Activated naive CD8-positive, alpha-beta T cell treated with anti-CD3 and anti-CD28 coated beads for 36 hours (primary cell): ENCODE data around the gene FAM83G. TPM values are rescaled to one million over a fixed set of nuclear protein-coding genes. Genes with fewer than 3 reads are reported as not detected.
"Not testable (repeated sequence)": the region's sequence is repeated elsewhere in the genome, so short reads cannot be mapped to it uniquely, and the experiment has no call there.

Source experiments
- DNase-seq: peaks from one replicate; pipeline ENCODE4 v3.0.0; 2021
- H3K27ac Mint-ChIP-seq: one replicate; pipeline ENCODE4 v1.8.0; 2022; ENCODE audit warnings: mild to moderate bottlenecking, moderate library complexity, mixed read lengths
- H3K27me3 Mint-ChIP-seq: one replicate; pipeline ENCODE4 v1.8.0; 2022; ENCODE audit warnings: mild to moderate bottlenecking, mixed read lengths
- H3K36me3 Mint-ChIP-seq: one replicate; pipeline ENCODE4 v1.8.0; 2021; ENCODE audit warnings: mild to moderate bottlenecking, mixed read lengths
- H3K4me1 Mint-ChIP-seq: one replicate; pipeline ENCODE4 v1.8.0; 2021; ENCODE audit warnings: mixed read lengths
- H3K4me3 Mint-ChIP-seq: one replicate; pipeline ENCODE4 v1.8.0; 2022; ENCODE audit warnings: mild to moderate bottlenecking, moderate library complexity, mixed read lengths
- H3K9me3 Mint-ChIP-seq: one replicate; pipeline ENCODE4 v1.8.0; 2022; ENCODE audit warnings: mixed read lengths
- total RNA-seq, 2 experiments: library from RNA; stranded (reverse); gene quantifications; one replicate each; pipeline ENCODE4 v1.2.3, GENCODE V29; 2021

FAM83G gene
- total RNA-seq, 2 experiments from 2014 or later = 10.3 to 10.4 TPM

DNA sequence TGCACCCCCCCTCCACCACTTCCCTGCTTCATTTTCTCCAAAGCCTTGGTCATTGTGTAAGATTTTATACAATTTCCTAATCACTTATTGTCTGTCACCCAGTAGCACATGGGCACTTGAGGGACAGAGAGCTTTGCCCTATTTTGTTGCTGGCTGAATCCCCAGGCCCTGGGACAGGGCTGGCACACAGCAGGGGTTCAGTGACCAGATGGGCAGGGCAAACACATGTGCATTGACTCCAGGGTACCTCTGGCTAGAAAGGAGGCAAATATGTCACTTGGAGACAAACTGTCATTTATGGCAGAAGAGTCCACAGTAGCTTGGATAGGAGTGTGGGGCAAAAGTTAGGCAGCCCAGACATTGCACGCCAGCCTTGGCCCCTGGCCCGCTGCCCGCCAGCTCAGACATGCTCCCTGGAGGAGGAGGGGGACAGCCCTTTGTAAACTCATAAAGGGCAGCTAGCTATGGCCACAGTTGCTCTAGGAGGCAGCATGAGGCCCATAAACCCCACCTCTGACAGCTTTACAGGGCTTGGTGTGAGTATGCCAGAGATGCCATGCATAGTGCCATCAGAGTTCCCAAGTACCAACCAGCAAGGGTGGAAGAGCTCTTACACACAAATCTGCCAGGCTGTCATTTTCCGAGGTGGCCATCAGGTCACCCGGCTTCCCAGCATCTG is 26.3 kb upstream of the FAM83G start:
- not testable (repeated sequence) for H3K4me1 Mint-ChIP-seq, H3K4me3 Mint-ChIP-seq, H3K36me3 Mint-ChIP-seq, H3K27me3 Mint-ChIP-seq, H3K9me3 Mint-ChIP-seq, H3K27ac Mint-ChIP-seq, DNase-seq

DNA sequence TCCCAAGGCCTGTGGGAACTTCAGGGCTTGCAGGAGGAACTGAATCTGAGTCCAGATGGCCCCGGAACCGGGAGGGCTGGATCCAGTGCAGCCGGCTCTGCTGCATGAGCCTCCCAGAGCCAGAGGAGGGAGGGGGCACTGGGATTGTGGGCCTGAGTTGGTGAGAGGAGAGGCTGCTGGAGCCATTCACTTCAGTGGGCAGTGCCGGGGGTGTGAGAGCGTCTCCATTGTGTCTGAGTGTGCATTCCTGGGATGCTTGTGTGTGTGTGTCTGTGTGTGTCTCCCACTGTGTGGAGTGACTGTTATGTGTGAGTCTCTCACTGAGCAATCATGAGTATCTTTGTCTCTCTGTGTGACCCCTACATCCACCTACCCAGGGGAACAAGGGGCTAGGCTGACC is 25.2 kb upstream of the FAM83G start:
- H3K9me3 Mint-ChIP-seq = not testable (repeated sequence)

DNA sequence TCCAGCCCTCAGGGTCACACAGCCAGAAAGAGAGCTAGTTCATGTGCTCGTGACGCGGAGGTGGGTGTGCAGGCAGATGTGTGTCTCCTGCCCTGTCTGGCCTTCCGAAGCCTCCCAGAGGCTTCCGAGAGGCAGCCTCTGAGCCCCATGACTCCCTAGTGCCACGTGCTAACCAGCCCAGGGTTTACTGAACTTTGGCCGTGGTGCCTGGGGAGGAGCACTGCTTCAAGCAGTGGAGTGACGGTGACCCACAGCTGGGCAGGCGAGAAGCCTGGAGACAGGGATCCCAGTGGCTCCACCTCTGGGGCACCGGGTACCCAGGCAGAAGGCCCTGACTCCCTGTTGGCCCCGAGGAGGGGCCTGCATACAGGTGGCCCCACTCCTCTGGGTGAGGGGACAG is 24.1 kb upstream of the FAM83G start:
- not testable (repeated sequence) for H3K27me3 Mint-ChIP-seq, H3K36me3 Mint-ChIP-seq, H3K4me3 Mint-ChIP-seq, DNase-seq, H3K9me3 Mint-ChIP-seq, H3K27ac Mint-ChIP-seq
- H3K4me1 Mint-ChIP-seq = peaks cover 14% of the 10 kb centered on the region

More for the DNA sequence above, 25.2 kb upstream of the FAM83G start:
- H3K27me3 Mint-ChIP-seq, H3K36me3 Mint-ChIP-seq, H3K27ac Mint-ChIP-seq, H3K4me3 Mint-ChIP-seq, H3K4me1 Mint-ChIP-seq, DNase-seq: not testable (repeated sequence)

DNA sequence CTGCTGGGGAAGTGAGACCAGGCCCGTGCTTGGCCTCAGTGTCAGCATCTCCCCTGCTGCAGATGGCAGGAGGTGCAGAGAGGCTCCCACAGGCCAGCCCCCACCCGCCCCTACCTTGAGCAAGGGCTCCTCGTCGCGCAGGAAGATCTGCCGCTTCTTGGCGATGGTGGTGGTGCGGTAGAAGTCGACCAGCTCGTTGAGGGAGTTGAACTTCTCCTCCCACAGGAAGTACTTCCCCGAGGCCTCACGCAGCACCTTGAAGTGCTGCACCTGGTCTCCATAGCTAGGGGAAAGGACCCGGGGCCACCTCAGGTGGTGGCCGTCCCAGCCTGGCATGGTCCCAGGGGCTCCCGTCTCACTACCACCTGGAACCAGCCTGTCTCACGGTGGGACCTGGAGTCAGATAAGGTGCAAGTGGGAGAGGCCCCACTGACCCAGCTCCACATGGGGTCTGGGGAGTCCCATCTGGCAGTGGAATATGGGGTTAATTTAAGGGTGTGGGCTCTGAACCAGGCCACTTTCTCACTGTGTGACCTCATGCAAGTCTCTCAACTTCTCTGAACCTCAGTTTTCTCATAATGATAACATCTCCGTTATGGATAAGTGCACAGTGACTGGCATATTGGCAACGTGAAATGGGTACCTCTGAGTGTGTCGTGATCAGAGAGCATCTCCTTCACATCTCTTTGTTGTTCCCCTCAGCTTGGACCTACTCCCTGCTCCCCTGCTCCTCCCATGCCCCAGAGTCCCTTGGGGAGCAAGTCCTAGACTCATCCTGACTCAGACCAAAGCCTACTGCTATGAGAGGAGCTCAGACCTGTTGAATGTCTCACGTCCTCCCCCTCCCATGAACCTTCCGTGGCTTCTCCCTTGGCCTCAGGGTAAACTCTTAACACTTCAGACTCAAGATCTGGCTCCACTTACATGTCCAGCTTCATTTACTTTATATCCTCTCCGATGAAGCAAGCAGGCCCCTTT is 19.8 kb upstream of the FAM83G start:
- Mint-ChIP-seq H3K36me3 (peaks cover 13% of the 10 kb centered on the region), H3K9me3 (no peaks in the 10 kb centered on the region)
- no peak for DNase-seq

DNA sequence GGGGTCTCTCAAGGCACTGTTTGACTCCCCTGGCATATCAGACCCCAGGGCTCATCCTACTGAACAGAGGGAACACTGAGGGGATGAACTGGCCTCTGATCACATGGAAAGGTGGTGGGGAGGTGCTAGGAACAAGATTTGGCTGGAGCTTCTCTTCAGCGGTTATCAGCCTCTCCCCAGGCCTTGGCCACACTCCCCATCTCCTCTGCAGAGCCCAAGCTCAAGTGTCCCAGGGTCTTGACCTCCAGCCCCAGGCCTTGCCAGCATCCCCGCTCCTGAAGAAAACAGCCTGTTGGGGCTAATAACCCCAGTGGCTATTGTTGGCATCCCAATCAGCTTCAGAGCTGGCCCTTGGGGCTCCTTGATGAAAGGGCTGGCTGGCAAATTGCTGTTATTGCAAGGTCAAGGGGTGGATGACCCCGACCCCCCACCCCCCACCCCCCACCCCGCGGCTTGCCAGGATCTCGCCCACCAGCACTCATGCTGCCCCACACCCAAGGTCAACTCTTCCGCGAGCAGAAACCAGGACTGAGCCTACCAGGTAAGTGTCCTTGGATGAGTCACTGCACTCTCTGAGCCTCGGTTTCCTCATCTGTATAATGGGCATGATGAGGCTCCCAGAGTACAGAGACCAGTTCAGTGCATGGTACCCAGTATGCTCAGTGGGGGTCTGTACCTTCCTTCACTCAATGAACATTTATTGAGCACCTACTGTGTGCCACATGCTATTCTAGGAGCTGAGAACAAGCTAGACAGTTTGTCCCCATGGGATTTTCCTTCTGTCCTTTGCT is 18.8 kb upstream of the FAM83G start:
- Mint-ChIP-seq H3K27ac (peak overlapping the region; percentile 14), H3K4me3 (no peak overlapping the region), H3K36me3 (peaks cover 13% of the 10 kb centered on the region), H3K9me3 (no peaks in the 10 kb centered on the region), H3K27me3 (no peaks in the 10 kb centered on the region), H3K4me1 (peaks cover 17% of the 10 kb centered on the region)
- DNase-seq = no peak

More for the DNA sequence above, 19.8 kb upstream of the FAM83G start:
- no peak overlapping the region for H3K4me3 Mint-ChIP-seq
- H3K27me3 Mint-ChIP-seq = no peaks in the 10 kb centered on the region
- peaks cover 17% of the 10 kb centered on the region for H3K4me1 Mint-ChIP-seq
- peak overlapping the region; percentile 40 for H3K27ac Mint-ChIP-seq

DNA sequence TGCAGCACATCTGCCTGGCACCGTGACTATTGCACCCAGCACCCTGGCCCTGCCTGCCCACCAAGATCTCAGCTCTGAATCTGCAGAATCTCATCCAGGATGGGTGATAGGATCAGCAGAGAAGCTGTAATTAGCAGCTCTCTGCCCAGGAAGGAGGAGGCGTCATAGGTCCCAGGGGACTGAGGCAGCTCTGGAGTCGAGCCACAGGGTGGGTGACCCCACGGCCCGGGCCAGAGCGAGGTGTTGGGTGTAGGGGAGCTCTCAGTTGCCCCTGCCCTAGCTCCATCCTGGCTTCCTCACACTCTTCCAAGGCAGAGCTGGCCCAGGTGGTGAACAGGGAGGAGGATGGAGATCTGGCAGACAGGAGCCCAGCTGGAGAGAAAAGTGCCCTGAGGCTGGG is 18.2 kb upstream of the FAM83G start:
- Mint-ChIP-seq H3K36me3 (peaks cover 13% of the 10 kb centered on the region), H3K4me3 (no peak overlapping the region), H3K27ac (peak overlapping the region; percentile 45), H3K9me3 (no peaks in the 10 kb centered on the region), H3K4me1 (peaks cover 17% of the 10 kb centered on the region), H3K27me3 (no peaks in the 10 kb centered on the region)
- DNase-seq = no peak

DNA sequence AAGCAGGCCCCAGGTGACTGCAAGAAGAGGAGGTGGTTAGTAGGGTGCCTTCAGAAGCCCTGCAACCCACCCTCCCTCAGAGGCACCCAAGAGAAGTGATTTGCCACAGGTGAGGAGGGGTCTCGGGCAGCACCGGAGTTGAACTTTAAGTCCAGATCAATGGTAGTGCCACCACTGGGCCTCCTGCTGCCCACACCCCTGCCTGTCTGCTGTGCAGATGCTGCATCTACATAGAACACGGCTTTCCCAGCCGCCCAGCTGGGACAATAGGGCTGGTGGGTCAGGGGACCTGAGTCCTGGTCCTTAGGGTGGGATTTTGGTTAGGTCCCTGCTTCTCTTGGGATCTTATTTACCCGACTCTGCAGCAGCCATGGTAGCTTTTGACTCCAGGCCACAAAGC is 17.6 kb upstream of the FAM83G start:
- H3K36me3 Mint-ChIP-seq = peaks cover 13% of the 10 kb centered on the region
- H3K4me3 Mint-ChIP-seq = no peak overlapping the region

DNA sequence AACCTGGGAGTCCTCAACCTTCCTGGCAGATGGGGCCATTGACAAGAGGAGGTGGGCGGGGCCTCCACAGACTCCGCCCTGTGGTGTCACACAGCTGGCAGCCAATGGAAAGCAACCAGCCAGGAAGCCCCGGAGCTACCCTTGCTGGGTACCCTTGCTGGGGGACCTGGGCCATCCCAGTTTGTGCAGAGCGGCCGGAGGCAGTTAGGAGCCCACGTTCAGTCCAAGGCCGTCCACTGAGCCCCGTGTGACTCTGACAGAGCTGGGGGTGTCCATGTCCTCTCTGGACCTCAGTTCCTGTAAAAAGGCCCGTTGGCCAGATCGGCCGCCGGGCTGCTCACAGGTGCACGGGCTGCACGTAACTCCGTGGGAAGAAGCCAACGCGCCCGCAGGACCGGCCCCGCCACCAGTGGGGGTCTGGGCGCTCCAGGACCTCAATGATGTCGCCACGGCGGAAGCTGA is 17.1 kb upstream of the FAM83G start:
- Mint-ChIP-seq H3K4me3 (no peak overlapping the region), H3K36me3 (peaks cover 13% of the 10 kb centered on the region), H3K27ac (no peak overlapping the region), H3K9me3 (no peaks in the 10 kb centered on the region), H3K27me3 (no peaks in the 10 kb centered on the region), H3K4me1 (peaks cover 21% of the 10 kb centered on the region)
- peak; percentile 37 for DNase-seq

More for the DNA sequence above, 17.6 kb upstream of the FAM83G start:
- peaks cover 18% of the 10 kb centered on the region for H3K4me1 Mint-ChIP-seq
- no peaks in the 10 kb centered on the region for H3K9me3 Mint-ChIP-seq
- DNase-seq = no peak
- H3K27ac Mint-ChIP-seq = no peak overlapping the region
- no peaks in the 10 kb centered on the region for H3K27me3 Mint-ChIP-seq

DNA sequence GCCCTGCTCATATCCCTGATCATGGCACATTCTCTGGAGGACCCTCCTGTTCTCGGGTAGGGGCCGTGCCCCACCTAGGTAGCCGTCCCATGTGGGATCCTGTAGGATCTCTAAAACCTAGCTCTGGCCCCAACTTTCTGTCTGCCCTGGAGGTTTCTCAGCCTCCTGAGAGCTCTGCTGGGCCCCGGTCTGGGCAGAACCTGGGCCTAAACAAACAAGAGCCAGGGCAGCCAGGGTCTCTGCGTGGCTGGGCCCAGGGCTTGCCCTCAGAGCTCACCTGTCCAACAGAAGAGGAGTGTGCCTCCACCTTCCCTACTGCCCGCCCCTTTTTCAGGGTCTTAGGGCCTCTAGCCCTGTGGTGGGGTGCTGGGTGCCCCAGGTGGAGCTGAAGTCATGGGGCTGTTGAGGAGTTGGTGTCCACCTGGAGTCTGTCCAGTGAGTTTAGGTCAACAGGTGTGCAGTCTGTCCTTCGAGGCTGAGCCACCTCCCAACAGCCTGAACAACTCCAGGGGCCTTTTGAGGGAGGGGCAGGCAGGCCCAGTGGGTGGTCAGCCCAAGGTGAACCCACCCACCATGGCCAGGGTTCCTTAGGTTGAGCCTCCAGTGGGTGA is 16.6 kb upstream of the FAM83G start:
- Mint-ChIP-seq H3K27ac (peak overlapping the region; percentile 48), H3K4me1 (peaks cover 22% of the 10 kb centered on the region), H3K36me3 (peaks cover 13% of the 10 kb centered on the region)
- not testable (repeated sequence) for H3K4me3 Mint-ChIP-seq, DNase-seq, H3K9me3 Mint-ChIP-seq, H3K27me3 Mint-ChIP-seq

DNA sequence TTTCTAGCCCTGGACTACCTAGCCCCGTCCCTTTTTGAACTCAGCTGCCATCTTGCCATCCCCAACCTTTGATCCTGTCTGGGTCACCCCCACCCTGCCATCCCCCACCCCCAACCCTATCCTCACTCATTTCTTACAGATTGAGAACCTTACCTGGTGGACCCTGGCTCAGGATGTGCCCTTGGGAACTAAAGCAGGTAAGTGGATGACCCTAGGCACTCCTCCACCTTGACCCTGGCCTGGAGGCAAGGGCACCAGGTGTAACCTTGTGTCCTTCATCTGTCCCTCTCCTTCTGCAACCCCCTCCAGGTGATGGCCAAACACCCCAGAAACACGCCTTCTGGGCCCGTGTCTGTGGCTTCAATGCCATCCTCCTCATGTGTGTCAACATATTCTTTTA is 15.5 kb upstream of the FAM83G start:
- H3K27ac Mint-ChIP-seq = no peak overlapping the region
- H3K4me1 Mint-ChIP-seq = peaks cover 25% of the 10 kb centered on the region
- H3K9me3 Mint-ChIP-seq = no peaks in the 10 kb centered on the region
- DNase-seq = no peak
- H3K27me3 Mint-ChIP-seq = no peaks in the 10 kb centered on the region
- H3K36me3 Mint-ChIP-seq = peaks cover 13% of the 10 kb centered on the region
- no peak overlapping the region for H3K4me3 Mint-ChIP-seq

DNA sequence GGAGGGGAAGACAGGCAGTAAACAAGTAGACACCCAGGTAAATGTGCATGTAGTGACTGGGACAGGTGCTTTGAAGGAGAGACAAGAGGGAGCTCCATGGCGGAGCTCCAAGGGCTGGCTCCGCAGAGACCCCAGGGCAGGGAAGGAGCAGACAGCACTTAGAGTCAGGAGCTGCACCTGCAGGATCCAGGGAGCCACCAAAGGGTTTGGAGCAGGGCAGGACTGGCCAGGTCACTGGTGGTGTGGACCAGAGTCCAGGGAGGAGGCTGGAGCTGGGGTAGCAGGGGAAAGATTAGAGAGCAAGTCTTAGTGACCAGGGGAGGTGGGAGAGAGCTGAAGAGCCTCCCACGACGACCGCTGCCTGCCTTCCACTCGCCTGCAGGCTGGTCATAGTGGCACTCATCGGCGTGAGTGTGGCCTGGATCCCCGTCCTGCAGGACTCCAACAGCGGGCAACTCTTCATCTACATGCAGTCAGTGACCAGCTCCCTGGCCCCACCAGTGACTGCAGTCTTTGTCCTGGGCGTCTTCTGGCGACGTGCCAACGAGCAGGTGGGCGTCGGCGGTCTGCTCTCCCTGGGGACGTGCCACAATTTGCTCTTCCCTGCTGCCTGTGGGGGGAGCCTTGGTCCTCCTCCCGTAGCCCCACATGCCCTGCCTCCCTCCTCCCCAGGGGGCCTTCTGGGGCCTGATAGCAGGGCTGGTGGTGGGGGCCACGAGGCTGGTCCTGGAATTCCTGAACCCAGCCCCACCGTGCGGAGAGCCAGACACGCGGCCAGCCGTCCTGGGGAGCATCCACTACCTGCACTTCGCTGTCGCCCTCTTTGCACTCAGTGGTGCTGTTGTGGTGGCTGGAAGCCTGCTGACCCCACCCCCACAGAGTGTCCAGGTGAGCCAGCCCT is 14.7 kb upstream of the FAM83G start:
- Mint-ChIP-seq H3K4me3 (no peak overlapping the region), H3K27me3 (no peaks in the 10 kb centered on the region), H3K36me3 (peaks cover 7% of the 10 kb centered on the region), H3K27ac (no peak overlapping the region), H3K4me1 (peaks cover 18% of the 10 kb centered on the region), H3K9me3 (no peaks in the 10 kb centered on the region)
- no peak for DNase-seq

DNA sequence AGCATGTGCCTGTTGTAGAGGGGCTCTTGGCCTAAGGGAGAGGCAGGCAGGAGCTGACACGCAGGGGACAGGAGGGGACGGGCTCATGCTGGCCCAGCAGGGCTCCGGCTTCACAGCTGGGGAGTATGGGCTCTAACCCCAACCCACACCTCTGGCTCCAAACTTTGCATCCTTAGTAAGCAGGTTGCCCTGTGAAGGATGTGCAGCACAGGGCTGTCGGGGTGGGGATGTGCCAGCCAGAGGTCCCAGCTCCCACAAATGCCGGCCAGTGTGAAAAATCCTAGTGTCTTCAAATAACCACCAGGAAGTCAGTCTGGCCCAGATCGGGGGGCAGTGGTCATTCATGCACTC is 14.0 kb upstream of the FAM83G start:
- Mint-ChIP-seq H3K4me1 (peaks cover 11% of the 10 kb centered on the region), H3K27ac (no peak overlapping the region), H3K4me3 (no peak overlapping the region), H3K36me3 (peaks cover 3% of the 10 kb centered on the region), H3K27me3 (no peaks in the 10 kb centered on the region), H3K9me3 (no peaks in the 10 kb centered on the region)
- no peak for DNase-seq

DNA sequence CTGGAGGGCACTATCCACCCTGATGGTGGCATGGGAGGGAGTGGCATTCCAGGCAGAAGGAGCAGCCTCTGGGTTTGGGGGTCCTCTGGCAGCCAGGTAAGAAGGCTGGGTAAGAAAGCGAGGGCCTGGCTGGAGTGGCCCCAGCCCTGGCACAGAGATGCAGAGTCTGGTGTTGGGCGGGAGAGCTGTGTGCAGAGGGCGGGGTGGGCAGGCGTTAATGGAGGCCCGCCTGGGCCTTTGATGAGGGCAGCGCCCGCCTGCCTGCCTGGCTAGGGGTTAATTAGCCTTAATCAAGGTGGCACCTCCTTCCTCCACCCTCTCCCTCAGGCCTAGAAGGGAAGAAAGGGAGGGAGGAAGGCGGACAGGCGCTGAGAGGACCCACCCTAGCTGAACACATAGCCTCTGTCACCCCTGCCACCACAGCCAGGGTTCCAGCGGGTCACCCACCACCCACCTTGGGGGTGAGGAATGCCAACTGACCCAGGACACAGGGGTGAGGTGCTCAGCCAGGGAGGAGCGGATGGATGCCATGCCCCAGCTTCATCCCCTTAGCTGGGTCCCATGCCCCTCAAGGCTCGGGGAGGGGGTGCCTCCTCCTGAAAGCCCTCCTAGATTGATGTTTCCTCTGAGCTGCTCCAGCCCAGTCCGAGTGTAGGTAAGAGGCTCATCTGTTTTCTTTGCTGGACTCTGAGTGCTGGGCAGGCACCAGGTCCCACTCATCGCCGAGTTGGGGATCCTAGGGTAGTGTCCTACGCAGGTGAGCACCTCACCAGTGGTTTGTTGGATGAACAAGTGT is 13.4 kb upstream of the FAM83G start:
- no peaks in the 10 kb centered on the region for H3K27me3 Mint-ChIP-seq
- no peak overlapping the region for H3K4me3 Mint-ChIP-seq
- peaks cover 10% of the 10 kb centered on the region for H3K4me1 Mint-ChIP-seq
- H3K36me3 Mint-ChIP-seq = peaks cover 3% of the 10 kb centered on the region
- H3K27ac Mint-ChIP-seq = no peak overlapping the region
- DNase-seq = no peak
- no peaks in the 10 kb centered on the region for H3K9me3 Mint-ChIP-seq
